ENCODE data around the gene FALEC.

The FALEC gene

DNA sequence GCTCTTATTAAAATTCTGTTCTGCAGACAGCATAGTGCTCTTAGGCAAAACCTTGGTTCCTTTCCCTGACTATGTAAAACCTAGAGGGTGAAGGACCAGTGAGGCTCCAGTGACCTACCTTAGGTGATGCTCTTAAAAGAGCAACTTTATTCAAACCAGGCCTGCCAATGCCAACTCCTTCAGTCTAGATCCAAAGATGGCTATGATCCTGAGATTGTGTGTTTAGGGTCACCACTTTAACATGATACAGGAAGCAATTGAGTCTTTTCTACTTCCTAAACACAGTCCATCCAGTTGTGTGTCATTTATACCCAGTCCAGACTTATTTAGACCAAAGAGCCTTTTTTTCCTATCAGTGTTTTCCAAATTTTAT lies 53.0 kb downstream of the FALEC start:
- TF ChIP-seq ZFX (IDR thresholded peaks at IDR 0.05) (no peak), CTCF (conservative IDR thresholded peaks at IDR 0.05) (no peak)
- H3K27ac ChIP-seq: peak overlapping the region; percentile 96

DNA sequence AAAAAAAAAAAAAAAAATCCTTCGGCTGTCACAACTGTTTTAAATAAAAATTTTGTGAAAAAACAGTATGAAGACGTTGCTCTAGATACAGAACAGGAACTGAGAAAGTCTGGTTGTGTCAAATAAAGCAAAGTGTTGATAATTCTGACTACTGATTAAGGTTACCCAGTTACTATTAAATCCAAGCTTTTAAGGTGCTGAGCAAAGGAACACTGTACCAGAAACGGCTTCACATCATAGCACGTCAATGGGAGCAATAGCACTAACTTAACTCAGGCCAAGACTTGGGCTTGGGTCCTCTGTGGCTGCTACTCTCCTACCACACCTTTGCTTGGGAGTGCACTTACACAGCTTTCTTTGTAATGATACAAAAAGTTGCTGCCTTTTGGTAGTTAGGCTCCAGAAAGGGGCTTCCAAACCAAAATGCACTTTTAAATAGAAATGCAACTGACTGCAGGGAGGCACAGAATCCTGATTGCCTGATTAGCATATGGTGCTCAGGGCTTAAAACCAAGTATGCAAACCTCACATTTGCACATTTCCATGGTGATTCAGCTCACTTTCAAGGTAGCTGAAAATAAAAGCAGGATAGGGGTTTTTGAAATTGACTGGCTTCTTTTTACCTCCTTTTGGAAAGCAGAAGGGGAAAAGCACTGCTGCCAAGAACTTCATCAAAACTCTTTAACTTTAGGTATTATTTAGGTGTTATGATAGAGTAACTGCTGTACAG lies 57.5 kb downstream of the FALEC start:
- H3K27ac ChIP-seq: peak overlapping the region; percentile 0; the same call in 1 of the 2 replicates

DNA sequence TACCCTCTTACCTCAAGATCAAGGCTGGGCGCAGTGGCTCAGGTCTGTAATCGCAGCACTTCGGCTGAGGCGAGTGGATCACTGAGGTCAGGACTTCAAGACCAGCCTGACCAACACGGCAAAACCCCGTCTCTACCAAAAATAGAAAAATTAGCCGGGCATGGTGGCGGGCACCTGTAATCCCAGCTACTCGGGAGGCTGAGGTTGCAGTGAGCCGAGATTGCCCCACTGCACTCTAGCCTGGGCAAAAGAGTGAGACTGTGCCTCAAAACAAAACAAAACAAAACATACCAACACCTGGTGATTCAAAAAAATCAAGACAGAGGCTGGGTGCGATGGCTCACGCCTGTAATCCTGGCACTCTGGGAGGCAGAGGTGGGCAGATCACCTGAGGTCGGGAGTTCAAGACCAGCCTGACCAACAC lies 58.1 kb downstream of the FALEC start:
- H3K27ac ChIP-seq: peak overlapping the region; percentile 0; the same call in 1 of the 2 replicates

More for the DNA sequence above, 57.5 kb downstream of the FALEC start:
- TF ChIP-seq CTCF (conservative IDR thresholded peaks at IDR 0.05) (no peak), ZFX (IDR thresholded peaks at IDR 0.05) (no peak)

DNA sequence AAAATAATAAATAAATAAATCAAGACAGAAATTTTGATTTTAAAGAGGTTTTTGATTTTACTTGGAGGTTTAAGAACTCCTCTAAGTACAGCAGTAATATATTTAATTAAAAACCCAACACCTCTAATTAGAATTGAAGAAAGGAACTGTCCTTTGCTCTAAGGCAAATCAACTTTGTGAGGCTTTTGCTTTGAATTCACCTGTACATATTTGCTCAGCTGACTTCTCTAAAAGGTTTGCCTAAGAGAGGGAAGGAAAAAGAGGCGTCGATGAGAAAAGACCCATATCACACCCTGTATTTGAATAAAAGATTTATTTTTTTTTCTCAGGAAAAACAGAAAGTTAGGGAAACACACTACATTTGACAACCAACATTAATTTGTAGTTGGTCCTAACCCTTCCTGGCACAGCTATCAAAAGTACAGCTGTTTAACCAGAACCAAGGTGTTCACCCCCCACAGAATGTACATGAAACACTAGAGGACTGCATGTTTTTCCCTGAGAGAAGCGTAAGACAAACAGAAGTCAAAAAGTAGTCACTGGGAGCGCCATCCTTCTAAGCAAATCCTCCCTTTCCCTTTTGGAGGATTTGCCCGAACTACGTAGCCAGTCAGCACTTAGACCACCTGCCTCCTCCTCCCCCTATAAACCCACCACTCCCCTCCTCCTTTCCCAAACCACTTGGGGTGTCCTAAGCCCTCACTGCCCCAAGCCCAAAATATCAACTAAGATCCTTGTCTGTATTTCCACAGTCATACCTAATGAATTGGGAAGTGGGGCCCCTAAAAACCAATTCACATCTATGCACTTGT lies 58.9 kb downstream of the FALEC start:
- no peak for TF ChIP-seq CTCF (conservative IDR thresholded peaks at IDR 0.05)
- no peak for TF ChIP-seq ZFX (IDR thresholded peaks at IDR 0.05)
- no peak overlapping the region for H3K27ac ChIP-seq

- no peak for TF ChIP-seq ZFX (IDR thresholded peaks at IDR 0.05)
- TF ChIP-seq CTCF (conservative IDR thresholded peaks at IDR 0.05): no peak
- H3K27ac ChIP-seq: no peak overlapping the region
Observed at GRCh38 chr1:150575072-150575489, 59.5 kb downstream of the FALEC start.

- peak overlapping the region; percentile 27; the same call in 1 of the 2 replicates for H3K27ac ChIP-seq
- TF ChIP-seq ZFX (IDR thresholded peaks at IDR 0.05): no peak
- TF ChIP-seq CTCF (conservative IDR thresholded peaks at IDR 0.05): no peak
Observed at GRCh38 chr1:150575518-150576366, 60.2 kb downstream of the FALEC start.

GRCh38 chr1:150576367-150576711 lies 60.8 kb downstream of the FALEC start:
- TF ChIP-seq ZFX (IDR thresholded peaks at IDR 0.05): no peak
- no peak for TF ChIP-seq CTCF (conservative IDR thresholded peaks at IDR 0.05)
- no peak overlapping the region for H3K27ac ChIP-seq
